ENCODE measurements around the gene ERBIN.

ERBIN gene

GRCh38 chr5:66015196-66015960 lies 89.0 kb downstream of the ERBIN start:
- peaks cover 0 to 2% of the 10 kb centered on the region in 2 experiments for H3K36me3 ChIP-seq (ENCODE audit: control insufficient read depth in 1 of 2, insufficient read depth in 2 of 2, low read length in 2 of 2)
- H2AK5ac ChIP-seq (ENCODE audit: low read length), result no peak overlapping the region
- no peaks in the 10 kb centered on the region for H3K27me3 ChIP-seq (ENCODE audit: insufficient read depth, low read length)
- no peaks in the 10 kb centered on the region for H3K79me2 ChIP-seq (ENCODE audit: control insufficient read depth, insufficient read depth, low read length, poor library complexity)
- no peak overlapping the region for H2BK120ac ChIP-seq (ENCODE audit: insufficient read depth, low read length, poor library complexity)
- no peak overlapping the region for H3K23ac ChIP-seq (ENCODE audit: low read length)
- no peaks in the 10 kb centered on the region for H3K79me1 ChIP-seq (ENCODE audit: low read length)
- H2BK12ac ChIP-seq (ENCODE audit: low read length), result no peak overlapping the region
- H4K8ac ChIP-seq (ENCODE audit: low read depth, low read length), result no peak overlapping the region
- no peak overlapping the region for H3K14ac ChIP-seq (ENCODE audit: low read length)
- no peak for DNase-seq
- H3K9me3 ChIP-seq (ENCODE audit: insufficient read depth, low read depth, low read length), result no peaks in the 10 kb centered on the region
- no peak overlapping the region for H3K9ac ChIP-seq (ENCODE audit: low read length)
- no peaks in the 10 kb centered on the region for H3K4me1 ChIP-seq (ENCODE audit: control insufficient read depth in 1 of 2, insufficient read depth in 2 of 2, low read length in 2 of 2)
- no peak overlapping the region for H3K4me3 ChIP-seq (ENCODE audit: low read depth, low read length)
- H4K12ac ChIP-seq (ENCODE audit: low read depth, low read length), result no peak overlapping the region
- H3K27ac ChIP-seq (ENCODE audit: low read depth, low read length), result no peak overlapping the region
- H3K18ac ChIP-seq (ENCODE audit: low read length), result no peak overlapping the region
- WGBS (ENCODE audit: extremely low coverage, insufficient coverage, insufficient read length), result no CpG with 5 or more reads among the region's 6 CpGs
- H2BK5ac ChIP-seq (ENCODE audit: low read depth, low read length, poor library complexity), result no peak overlapping the region
- H3K4ac ChIP-seq (ENCODE audit: low read depth, low read length), result no peak overlapping the region
- H4K91ac ChIP-seq (ENCODE audit: low read depth, low read length), result no peak overlapping the region
- no peak overlapping the region for H2AFZ ChIP-seq (ENCODE audit: insufficient read depth, low read length, poor library complexity)
- H3K4me2 ChIP-seq (ENCODE audit: low read length), result no peak overlapping the region

- Histone ChIP-seq H2BK120ac (ENCODE audit: insufficient read depth, low read length, poor library complexity) (no peak overlapping the region), H2BK5ac (ENCODE audit: low read depth, low read length, poor library complexity) (no peak overlapping the region), H4K12ac (ENCODE audit: low read depth, low read length) (no peak overlapping the region), H3K4me2 (ENCODE audit: low read length) (no peak overlapping the region), H2BK12ac (ENCODE audit: low read length) (no peak overlapping the region), H3K9me3 (ENCODE audit: insufficient read depth, low read depth, low read length) (no peaks in the 10 kb centered on the region), H4K91ac (ENCODE audit: low read depth, low read length) (no peak overlapping the region), H3K36me3 (ENCODE audit: control insufficient read depth in 1 of 2, insufficient read depth in 2 of 2, low read length in 2 of 2) (no peaks in the 10 kb centered on the region), H3K4me1 (ENCODE audit: control insufficient read depth in 1 of 2, insufficient read depth in 2 of 2, low read length in 2 of 2) (no peaks in the 10 kb centered on the region), H3K79me2 (ENCODE audit: control insufficient read depth, insufficient read depth, low read length, poor library complexity) (no peaks in the 10 kb centered on the region), H3K27me3 (ENCODE audit: insufficient read depth, low read length) (no peaks in the 10 kb centered on the region), H2AK5ac (ENCODE audit: low read length) (no peak overlapping the region), H3K27ac (ENCODE audit: low read depth, low read length) (no peak overlapping the region), H3K9ac (ENCODE audit: low read length) (no peak overlapping the region), H3K14ac (ENCODE audit: low read length) (no peak overlapping the region), H4K8ac (ENCODE audit: low read depth, low read length) (no peak overlapping the region), H3K23ac (ENCODE audit: low read length) (no peak overlapping the region), H2AFZ (ENCODE audit: insufficient read depth, low read length, poor library complexity) (no peak overlapping the region), H3K79me1 (ENCODE audit: low read length) (no peaks in the 10 kb centered on the region), H3K4me3 (ENCODE audit: low read depth, low read length) (no peak overlapping the region), H3K18ac (ENCODE audit: low read length) (no peak overlapping the region), H3K4ac (ENCODE audit: low read depth, low read length) (no peak overlapping the region)
- WGBS (ENCODE audit: extremely low coverage, insufficient coverage, insufficient read length), result no CpG with 5 or more reads among the region's 1 CpG
- DNase-seq, result no peak
Observed at GRCh38 chr5:66021585-66021984, 95.2 kb downstream of the ERBIN start.

- Histone ChIP-seq H2BK5ac (ENCODE audit: low read depth, low read length, poor library complexity) (no peak overlapping the region), H3K18ac (ENCODE audit: low read length) (no peak overlapping the region), H4K91ac (ENCODE audit: low read depth, low read length) (no peak overlapping the region), H2BK12ac (ENCODE audit: low read length) (no peak overlapping the region), H4K12ac (ENCODE audit: low read depth, low read length) (no peak overlapping the region), H3K4me2 (ENCODE audit: low read length) (no peak overlapping the region), H3K4me1 (ENCODE audit: control insufficient read depth in 1 of 2, insufficient read depth in 2 of 2, low read length in 2 of 2) (no peaks in the 10 kb centered on the region), H3K23ac (ENCODE audit: low read length) (no peak overlapping the region), H3K27me3 (ENCODE audit: insufficient read depth, low read length) (no peaks in the 10 kb centered on the region), H3K79me2 (ENCODE audit: control insufficient read depth, insufficient read depth, low read length, poor library complexity) (no peaks in the 10 kb centered on the region), H3K9me3 (ENCODE audit: insufficient read depth, low read depth, low read length) (no peaks in the 10 kb centered on the region), H2BK120ac (ENCODE audit: insufficient read depth, low read length, poor library complexity) (no peak overlapping the region), H3K14ac (ENCODE audit: low read length) (no peak overlapping the region), H3K27ac (ENCODE audit: low read depth, low read length) (no peak overlapping the region), H3K36me3 (ENCODE audit: control insufficient read depth in 1 of 2, insufficient read depth in 2 of 2, low read length in 2 of 2) (peaks cover 4 to 5% of the 10 kb centered on the region in 2 experiments), H3K4me3 (ENCODE audit: low read depth, low read length) (no peak overlapping the region), H3K4ac (ENCODE audit: low read depth, low read length) (no peak overlapping the region), H4K8ac (ENCODE audit: low read depth, low read length) (no peak overlapping the region), H2AFZ (ENCODE audit: insufficient read depth, low read length, poor library complexity) (no peak overlapping the region), H2AK5ac (ENCODE audit: low read length) (no peak overlapping the region), H3K79me1 (ENCODE audit: low read length) (no peaks in the 10 kb centered on the region), H3K9ac (ENCODE audit: low read length) (no peak overlapping the region)
- no peak for DNase-seq
- WGBS (ENCODE audit: extremely low coverage, insufficient coverage, insufficient read length), result no CpG with 5 or more reads among the region's 1 CpG
Observed at GRCh38 chr5:66039296-66039695, 112.9 kb downstream of the ERBIN start.

GRCh38 chr5:66039701-66040100 lies 113.3 kb downstream of the ERBIN start:
- Histone ChIP-seq H4K91ac (ENCODE audit: low read depth, low read length) (no peak overlapping the region), H3K4me3 (ENCODE audit: low read depth, low read length) (no peak overlapping the region), H2BK12ac (ENCODE audit: low read length) (no peak overlapping the region), H4K8ac (ENCODE audit: low read depth, low read length) (no peak overlapping the region), H3K36me3 (ENCODE audit: control insufficient read depth in 1 of 2, insufficient read depth in 2 of 2, low read length in 2 of 2) (peaks cover 7% of the 10 kb centered on the region in 2 experiments), H3K27ac (ENCODE audit: low read depth, low read length) (no peak overlapping the region), H2BK120ac (ENCODE audit: insufficient read depth, low read length, poor library complexity) (no peak overlapping the region), H3K79me1 (ENCODE audit: low read length) (no peaks in the 10 kb centered on the region), H3K4me2 (ENCODE audit: low read length) (no peak overlapping the region), H3K14ac (ENCODE audit: low read length) (no peak overlapping the region), H3K9ac (ENCODE audit: low read length) (no peak overlapping the region), H4K12ac (ENCODE audit: low read depth, low read length) (no peak overlapping the region), H2BK5ac (ENCODE audit: low read depth, low read length, poor library complexity) (no peak overlapping the region), H3K9me3 (ENCODE audit: insufficient read depth, low read depth, low read length) (no peaks in the 10 kb centered on the region), H3K27me3 (ENCODE audit: insufficient read depth, low read length) (no peaks in the 10 kb centered on the region), H3K23ac (ENCODE audit: low read length) (no peak overlapping the region), H3K4ac (ENCODE audit: low read depth, low read length) (no peak overlapping the region), H2AFZ (ENCODE audit: insufficient read depth, low read length, poor library complexity) (no peak overlapping the region), H2AK5ac (ENCODE audit: low read length) (no peak overlapping the region), H3K18ac (ENCODE audit: low read length) (no peak overlapping the region), H3K4me1 (ENCODE audit: control insufficient read depth in 1 of 2, insufficient read depth in 2 of 2, low read length in 2 of 2) (no peaks in the 10 kb centered on the region), H3K79me2 (ENCODE audit: control insufficient read depth, insufficient read depth, low read length, poor library complexity) (no peaks in the 10 kb centered on the region)
- WGBS (ENCODE audit: extremely low coverage, insufficient coverage, insufficient read length), result no CpG with 5 or more reads among the region's 1 CpG
- DNase-seq, result no peak
